COLO668 (cell line): ENCODE results near the gene EIF3L.
A peak's percentile ranks its signal among the peaks of the same experiment; 100 is the strongest.

Experiments
- DNase-seq: peaks from one replicate; lab custom pipeline; 2025; ENCODE audit not compliant: unreplicated experiment; lab: John Stamatoyannopoulos, UW

Gene EIF3L

DNA sequence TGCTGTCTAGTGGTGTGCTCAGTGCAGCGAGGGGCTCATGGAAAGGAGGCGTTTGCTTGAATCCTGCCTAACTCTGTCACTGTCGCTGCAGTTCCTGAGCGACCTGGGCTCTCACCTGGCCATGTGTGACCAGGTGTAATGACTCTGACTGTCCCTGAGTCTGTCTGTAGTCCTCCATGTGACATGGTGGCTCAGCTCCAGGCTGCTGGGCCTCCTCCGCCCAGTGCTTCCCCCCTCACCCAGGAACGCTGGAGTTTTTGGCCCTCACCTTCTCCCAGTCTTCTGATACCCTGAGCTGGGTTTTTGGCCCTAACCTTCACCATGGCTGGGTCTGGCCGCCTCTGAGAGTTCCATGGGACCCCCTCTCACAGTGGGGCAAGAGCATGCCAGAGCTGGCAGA lies 77.1 kb downstream of the EIF3L start:
- DNase-seq = no peak

DNA sequence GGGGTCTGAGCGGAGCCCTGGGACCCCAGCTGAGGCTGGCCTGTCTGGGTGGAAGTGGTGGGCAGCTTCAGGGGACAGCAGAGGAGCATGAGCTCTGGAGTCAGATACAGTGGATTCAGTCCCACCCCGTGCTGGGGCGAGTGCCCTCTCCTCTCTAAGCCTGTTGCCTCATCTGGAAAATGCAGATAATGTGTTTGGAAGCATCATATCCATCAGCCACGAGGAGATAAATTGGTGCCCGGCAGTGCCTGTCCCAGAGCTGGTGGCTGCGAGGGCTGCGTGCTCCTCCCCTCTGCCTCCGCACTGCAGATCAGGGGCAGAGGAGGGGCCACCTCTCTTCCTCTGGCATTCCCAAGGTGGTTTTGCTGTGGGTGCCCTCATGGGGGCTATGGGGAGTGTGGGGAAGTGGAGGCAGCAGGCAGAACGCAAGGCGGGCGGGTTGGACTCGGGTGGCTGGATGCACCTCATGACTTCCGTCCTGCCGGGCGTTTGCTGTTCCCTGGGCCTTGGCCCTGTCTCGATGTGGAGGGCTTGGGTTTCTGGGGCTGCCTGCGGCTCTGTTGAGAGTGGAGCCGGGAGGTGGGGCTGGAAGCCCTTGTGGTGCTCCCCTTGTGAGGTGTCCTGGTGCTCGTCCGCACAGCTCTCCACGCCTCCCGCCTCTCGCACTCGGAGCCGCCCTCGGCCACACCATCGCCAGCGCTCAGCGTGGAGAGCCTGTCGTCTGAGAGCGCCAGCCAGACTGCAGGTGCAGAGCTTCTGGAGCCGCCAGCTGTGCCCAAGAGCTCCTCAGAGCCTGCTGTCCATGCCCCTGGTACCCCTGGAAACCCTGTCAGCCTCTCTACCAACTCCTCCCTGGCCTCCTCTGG lies 77.8 kb downstream of the EIF3L start:
- DNase-seq = no peak

DNA sequence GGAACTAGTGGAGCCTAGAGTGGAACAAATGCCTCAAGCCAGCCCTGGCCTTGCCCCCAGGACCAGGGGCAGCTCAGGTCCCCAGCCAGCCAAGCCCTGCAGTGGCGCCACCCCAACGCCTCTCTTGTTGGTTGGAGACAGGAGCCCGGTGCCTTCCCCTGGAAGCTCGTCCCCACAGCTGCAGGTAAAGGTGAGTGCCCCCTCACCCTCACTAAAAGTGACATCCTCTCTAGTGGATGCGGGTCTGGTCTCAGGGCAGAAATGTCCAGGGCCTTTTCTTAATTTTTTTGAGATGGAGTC lies 78.4 kb downstream of the EIF3L start:
- DNase-seq = no peak

DNA sequence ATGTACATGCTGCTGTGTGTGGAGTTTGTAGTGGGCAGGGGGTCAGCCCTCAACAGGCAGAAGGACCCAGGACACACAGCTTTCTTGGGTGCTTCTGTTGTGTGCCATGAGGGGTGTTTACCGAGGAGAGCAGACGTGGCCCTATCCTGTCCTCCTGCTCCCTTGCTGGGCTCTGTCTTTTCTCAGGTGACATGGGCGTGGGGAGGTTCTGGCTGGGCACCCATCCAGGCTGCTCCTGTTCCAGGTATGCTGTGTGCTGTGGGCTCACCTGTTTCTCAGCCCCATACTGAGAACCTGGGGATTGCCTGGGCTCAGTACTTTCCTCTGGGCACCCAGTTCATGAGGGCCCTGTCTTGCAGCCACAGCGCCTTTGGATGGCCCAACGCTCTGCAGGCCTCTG lies 80.2 kb downstream of the EIF3L start:
- DNase-seq = no peak

DNA sequence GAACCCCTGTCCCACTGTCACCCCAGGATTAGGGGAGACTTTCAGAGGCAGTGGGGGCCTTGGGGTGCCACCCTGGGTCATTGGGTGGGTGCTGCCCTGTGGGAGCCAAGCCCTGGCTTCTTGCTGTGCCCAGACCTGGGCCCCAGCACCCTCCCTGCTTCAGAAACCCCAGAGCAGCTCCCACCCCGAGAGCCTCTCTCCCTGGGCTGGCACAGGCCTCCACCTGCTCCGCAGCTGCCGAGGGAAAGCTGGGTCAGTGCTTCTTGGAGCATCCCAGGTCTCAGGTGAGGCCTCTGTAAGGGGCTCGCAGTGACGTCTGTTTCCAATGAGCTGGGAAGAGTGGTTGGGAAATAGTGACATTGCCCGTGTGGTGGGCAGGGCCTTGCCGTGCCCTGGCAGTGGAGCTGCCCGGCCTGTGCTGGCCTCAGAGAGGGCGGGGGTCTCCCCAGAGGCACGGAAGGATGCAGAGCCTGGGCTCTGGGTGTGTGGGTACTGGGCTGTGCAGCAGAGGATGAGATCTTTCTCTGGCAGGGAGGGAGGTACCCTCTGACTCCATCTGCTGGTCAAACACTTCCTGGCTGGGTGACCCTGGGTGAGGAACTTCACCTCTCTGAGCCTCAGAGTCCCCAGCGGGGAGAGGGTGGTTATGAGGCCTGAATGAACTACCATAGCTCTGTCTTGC lies 81.2 kb downstream of the EIF3L start:
- DNase-seq = peak; percentile 28

DNA sequence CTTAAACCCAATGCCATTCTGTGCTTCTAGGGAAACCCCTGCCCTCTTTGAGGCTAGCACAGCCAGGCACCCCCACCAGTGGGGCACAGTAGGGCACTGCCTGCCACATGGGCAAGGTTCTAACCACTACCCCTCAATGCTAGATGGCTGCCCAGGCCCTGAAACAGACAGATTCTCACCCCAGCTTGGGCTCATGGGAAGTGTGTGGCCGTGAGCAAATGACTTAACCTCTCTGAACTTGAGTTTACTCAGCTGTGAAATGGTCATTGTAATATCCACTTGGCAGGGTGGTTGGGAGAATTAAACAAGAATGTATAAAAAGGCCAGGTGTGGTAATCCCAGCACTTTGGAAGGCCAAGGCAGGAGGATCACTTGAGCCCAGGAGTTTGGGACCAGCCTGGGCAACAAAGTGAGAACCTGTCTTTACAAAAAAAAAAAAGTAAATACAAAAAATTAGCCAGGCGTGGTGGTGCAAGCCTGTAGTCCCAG lies 81.8 kb downstream of the EIF3L start:
- no peak for DNase-seq

DNA sequence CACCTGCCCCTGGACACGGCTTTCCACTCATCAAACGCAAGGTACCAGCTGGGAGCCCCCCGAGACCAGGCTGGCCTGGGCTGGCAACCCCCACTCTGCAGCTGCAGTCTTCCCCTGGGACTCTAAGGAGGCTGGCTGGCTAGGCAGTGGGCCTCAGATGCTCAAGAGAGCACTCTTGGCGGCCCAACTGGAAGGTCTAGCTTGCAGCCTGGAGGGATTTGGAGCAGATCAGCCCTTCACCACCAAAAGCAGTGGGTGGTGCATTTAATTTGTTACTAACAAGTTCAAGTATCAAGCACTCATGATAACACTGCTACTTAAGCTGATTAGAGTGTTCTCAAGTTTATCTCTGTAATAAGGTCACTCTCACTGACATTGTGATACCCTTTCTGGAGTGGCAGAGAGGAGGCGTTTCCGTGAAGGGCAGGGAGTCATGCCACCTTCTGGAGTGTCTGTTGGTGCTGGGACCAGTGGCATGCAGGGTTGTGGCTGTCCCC lies 82.7 kb downstream of the EIF3L start:
- DNase-seq = no peak

DNA sequence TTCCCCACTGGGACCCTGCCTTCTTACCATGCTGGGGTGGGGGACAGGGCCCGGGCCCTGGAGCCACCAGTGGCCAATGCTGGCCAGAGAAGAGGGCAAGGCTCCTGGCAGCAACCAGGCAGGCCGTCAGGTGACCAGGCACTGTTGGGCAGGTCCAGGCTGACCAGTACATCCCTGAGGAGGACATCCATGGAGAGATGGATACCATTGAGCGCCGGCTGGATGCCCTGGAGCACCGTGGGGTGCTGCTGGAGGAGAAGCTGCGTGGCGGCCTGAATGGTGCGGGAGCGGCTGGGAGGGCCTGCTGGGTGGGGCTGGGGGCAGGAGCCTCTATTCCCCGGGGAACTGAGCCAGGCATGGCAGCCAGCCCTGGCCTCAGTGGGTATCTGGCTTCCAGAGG lies 83.2 kb downstream of the EIF3L start:
- no peak for DNase-seq

DNA sequence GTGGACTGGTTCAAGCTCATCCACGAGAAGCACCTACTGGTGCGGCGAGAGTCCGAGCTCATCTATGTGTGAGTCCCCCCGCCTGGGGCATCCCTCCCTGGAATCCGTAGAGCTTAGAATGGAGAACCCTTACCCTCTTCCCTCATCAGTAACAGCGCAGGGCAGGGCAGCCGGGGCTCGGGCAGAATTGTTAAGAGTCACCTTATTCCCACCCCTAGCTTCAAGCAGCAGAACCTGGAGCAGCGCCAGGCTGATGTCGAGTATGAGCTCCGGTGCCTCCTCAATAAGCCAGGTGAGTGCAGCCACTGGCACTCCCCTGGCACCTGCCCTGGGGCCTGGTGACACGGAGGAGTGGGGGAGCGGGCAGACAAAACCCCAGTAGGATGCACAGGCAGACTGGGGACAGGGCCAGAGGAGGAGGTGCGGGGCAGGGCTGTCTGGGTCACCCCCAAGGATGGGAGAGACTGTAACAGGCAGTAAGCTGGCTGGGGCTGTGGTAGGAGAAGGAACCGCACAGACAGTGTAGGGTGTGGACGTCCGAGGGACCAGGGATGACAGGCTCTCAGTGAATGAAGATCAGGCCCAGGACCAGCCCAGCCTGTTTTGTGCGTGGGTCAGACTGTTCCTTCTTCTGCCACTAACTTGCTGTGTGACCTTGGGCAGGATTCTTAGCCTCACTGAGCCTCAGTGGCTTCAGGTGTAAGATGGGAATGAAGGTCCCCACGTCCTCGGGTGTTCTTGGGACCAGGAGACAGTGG lies 83.8 kb downstream of the EIF3L start:
- DNase-seq = peak; percentile 14

DNA sequence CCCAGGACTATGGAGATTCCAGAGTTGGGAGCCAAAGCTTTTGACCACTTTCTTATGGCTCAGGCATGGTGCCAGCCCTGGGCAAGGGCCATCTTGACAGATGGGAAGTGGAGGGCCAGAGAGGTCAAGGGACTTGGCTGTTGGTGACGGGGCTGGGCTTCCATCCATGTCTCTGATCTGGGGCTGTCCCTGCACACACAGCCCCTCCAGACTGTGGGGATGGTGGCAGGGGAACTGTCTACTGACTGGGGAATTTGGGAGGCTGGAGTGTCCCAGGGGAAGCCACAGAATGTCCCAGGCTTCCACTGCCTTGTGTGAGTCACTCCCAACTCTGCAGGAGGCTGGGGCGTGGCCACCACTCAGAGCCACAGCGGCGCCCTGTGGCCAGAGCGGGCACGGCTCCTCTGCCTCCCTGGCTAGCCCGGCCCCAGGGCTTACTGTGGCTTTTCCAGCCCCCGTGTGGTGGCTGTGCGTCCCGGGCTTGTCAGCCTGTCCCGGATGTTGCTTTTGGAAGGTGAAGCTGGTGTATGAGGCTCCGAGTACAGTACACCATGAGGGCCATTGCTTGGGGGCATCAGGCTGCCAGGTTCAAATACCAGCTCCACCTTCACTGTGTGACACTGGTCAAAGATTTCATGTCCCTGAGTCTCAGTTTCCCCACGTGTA lies 84.6 kb downstream of the EIF3L start:
- DNase-seq = peak; percentile 89
